Thymus (tissue), 11 donors: Measurements from ENCODE around the gene TCEANC2. TPM values are rescaled to one million over a fixed set of nuclear protein-coding genes. Genes with fewer than 3 reads are reported as not detected.

Experiments used
- DNase-seq, 9 donors: peaks; one replicate each; pipeline ENCODE4 v3.0.0-alpha.2; 2013; ENCODE audit warnings: low spot score in 9 of 9, low read depth in 6 of 9, missing footprints in 1 of 9
- H3K27ac ChIP-seq, 2 donors: one replicate each; pipeline ENCODE4 v1.5.1; 2013; ENCODE audit warnings: control low read depth in 1 of 2, low read depth in 1 of 2, low read length in 1 of 2, mild to moderate bottlenecking in 1 of 2, moderate library complexity in 1 of 2
- H3K27me3 ChIP-seq, 2 donors: one replicate each; pipeline ENCODE4 v1.5.1; 2013; ENCODE audit warnings: low read length in 1 of 2; ENCODE audit not compliant: control insufficient read depth in 2 of 2, insufficient read depth in 1 of 2
- H3K36me3 ChIP-seq, 2 donors: one replicate each; pipeline ENCODE4 v1.5.1; 2013; ENCODE audit warnings: low read length in 1 of 2, mild to moderate bottlenecking in 1 of 2, moderate library complexity in 1 of 2; ENCODE audit not compliant: control insufficient read depth in 2 of 2, insufficient read depth in 2 of 2
- H3K4me1 ChIP-seq, 2 donors: one replicate each; pipeline ENCODE4 v1.5.1; 2013; ENCODE audit warnings: low read length in 2 of 2; ENCODE audit not compliant: control insufficient read depth in 2 of 2, insufficient read depth in 2 of 2
- H3K4me3 ChIP-seq, 2 donors: one replicate each; pipeline ENCODE4 v1.5.1; 2013; ENCODE audit warnings: low read length in 2 of 2, control low read depth in 1 of 2, mild to moderate bottlenecking in 1 of 2
- H3K9me3 ChIP-seq, 2 donors: one replicate each; pipeline ENCODE4 v1.5.1; 2013; ENCODE audit warnings: low read length in 1 of 2, mild to moderate bottlenecking in 1 of 2; ENCODE audit not compliant: control insufficient read depth in 2 of 2, insufficient read depth in 1 of 2
- WGBS: extraction: QIAGEN DNeasy Blood & Tissue Kit; methylation state at CpG from one replicate; pipeline ENCODE4 v1.1.7; 2013; 5-methylcytosine and 5-hydroxymethylcytosine counted together
- polyA plus RNA-seq: library from polyadenylated mRNA; stranded (reverse); fragments of 200-250 nt; gene quantifications from one replicate; pipeline ENCODE4 v1.2.3, GENCODE V29; 2013
- total RNA-seq: library from RNA; stranded (reverse); fragments of 120-200 nt; gene quantifications from one replicate; pipeline ENCODE4 v1.2.4, GENCODE V29; 2013
- donor health status: healthy.

The TCEANC2 gene
- total and polyA plus RNA-seq, 2 donors = 4.0 to 5.2 TPM

- no peak overlapping the region for H3K27ac ChIP-seq
- no peak overlapping the region for H3K4me3 ChIP-seq
- no peaks in the 10 kb centered on the region for H3K9me3 ChIP-seq
- 96% methylated on average over 4 of the region's 4 CpGs for WGBS
- H3K36me3 ChIP-seq = no peaks in the 10 kb centered on the region
- no peaks in the 10 kb centered on the region for H3K4me1 ChIP-seq
- no peaks in the 10 kb centered on the region for H3K27me3 ChIP-seq
- no peak for DNase-seq
Measured at GRCh38 chr1:54114001-54114400, 60.6 kb downstream of the TCEANC2 start.

- Histone ChIP-seq H3K9me3 (no peaks in the 10 kb centered on the region), H3K27ac (no peak overlapping the region), H3K27me3 (no peaks in the 10 kb centered on the region), H3K4me1 (no peaks in the 10 kb centered on the region), H3K36me3 (no peaks in the 10 kb centered on the region), H3K4me3 (no peak overlapping the region)
- DNase-seq = no peak
- 96% methylated on average over 6 of the region's 6 CpGs for WGBS
Measured at GRCh38 chr1:54114955-54115354, 61.5 kb downstream of the TCEANC2 start.

GRCh38 chr1:54115520-54115919 is 62.1 kb downstream of the TCEANC2 start:
- H3K4me1 ChIP-seq = no peaks in the 10 kb centered on the region
- H3K9me3 ChIP-seq = peaks cover 0 to 1% of the 10 kb centered on the region in 2 donors
- WGBS = 95% methylated on average over 3 of the region's 3 CpGs
- H3K27me3 ChIP-seq = no peaks in the 10 kb centered on the region
- no peaks in the 10 kb centered on the region for H3K36me3 ChIP-seq
- H3K4me3 ChIP-seq = no peak overlapping the region
- H3K27ac ChIP-seq = no peak overlapping the region
- DNase-seq = no peak

- H3K36me3 ChIP-seq = no peaks in the 10 kb centered on the region
- H3K4me1 ChIP-seq = peaks cover 0 to 7% of the 10 kb centered on the region in 2 donors
- no peak overlapping the region for H3K4me3 ChIP-seq
- peaks cover 0 to 11% of the 10 kb centered on the region in 2 donors for H3K27me3 ChIP-seq
- no peak for DNase-seq
- no peak overlapping the region for H3K27ac ChIP-seq
- 95% methylated on average over 11 of the region's 11 CpGs for WGBS
- peaks cover 0 to 1% of the 10 kb centered on the region in 2 donors for H3K9me3 ChIP-seq
Measured at GRCh38 chr1:54117815-54118563, 64.6 kb downstream of the TCEANC2 start.

GRCh38 chr1:54118704-54119103 is 65.3 kb downstream of the TCEANC2 start:
- Histone ChIP-seq H3K4me1 (peaks cover 0 to 7% of the 10 kb centered on the region in 2 donors), H3K9me3 (peaks cover 0 to 1% of the 10 kb centered on the region in 2 donors), H3K27me3 (peaks cover 0 to 11% of the 10 kb centered on the region in 2 donors), H3K27ac (no peak overlapping the region), H3K36me3 (no peaks in the 10 kb centered on the region), H3K4me3 (no peak overlapping the region)
- no peak for DNase-seq
- 94% methylated on average over 8 of the region's 8 CpGs for WGBS

GRCh38 chr1:54120018-54120697 is 66.8 kb downstream of the TCEANC2 start:
- 98% methylated on average over 13 of the region's 13 CpGs for WGBS
- Histone ChIP-seq H3K4me1 (peaks cover 0 to 16% of the 10 kb centered on the region in 2 donors), H3K27me3 (peaks cover 0 to 11% of the 10 kb centered on the region in 2 donors), H3K27ac (no peak overlapping the region), H3K9me3 (peaks cover 0 to 1% of the 10 kb centered on the region in 2 donors), H3K36me3 (no peaks in the 10 kb centered on the region), H3K4me3 (no peak overlapping the region)
- no peak for DNase-seq

- Histone ChIP-seq H3K36me3 (no peaks in the 10 kb centered on the region), H3K4me1 (peaks cover 0 to 18% of the 10 kb centered on the region in 2 donors), H3K9me3 (peaks cover 0 to 1% of the 10 kb centered on the region in 2 donors), H3K27me3 (peaks cover 0 to 11% of the 10 kb centered on the region in 2 donors), H3K4me3 (no peak overlapping the region), H3K27ac (no peak overlapping the region)
- DNase-seq = no peak
- WGBS = 86% methylated on average over 33 of the region's 33 CpGs
Measured at GRCh38 chr1:54120698-54121481, 67.5 kb downstream of the TCEANC2 start.

- Histone ChIP-seq H3K4me3 (peak overlapping the region in 1 of 2 donors; percentile 25), H3K9me3 (peaks cover 0 to 1% of the 10 kb centered on the region in 2 donors), H3K27ac (no peak overlapping the region), H3K27me3 (peaks cover 0 to 11% of the 10 kb centered on the region in 2 donors), H3K36me3 (no peaks in the 10 kb centered on the region), H3K4me1 (peaks cover 0 to 18% of the 10 kb centered on the region in 2 donors)
- peak; percentile 18 to 81 (median 62) for DNase-seq
- WGBS = 7% methylated on average over 36 of the region's 36 CpGs
Measured at GRCh38 chr1:54121482-54122134, 68.2 kb downstream of the TCEANC2 start.
